ENCODE data around the gene PRSS8.

DNA sequence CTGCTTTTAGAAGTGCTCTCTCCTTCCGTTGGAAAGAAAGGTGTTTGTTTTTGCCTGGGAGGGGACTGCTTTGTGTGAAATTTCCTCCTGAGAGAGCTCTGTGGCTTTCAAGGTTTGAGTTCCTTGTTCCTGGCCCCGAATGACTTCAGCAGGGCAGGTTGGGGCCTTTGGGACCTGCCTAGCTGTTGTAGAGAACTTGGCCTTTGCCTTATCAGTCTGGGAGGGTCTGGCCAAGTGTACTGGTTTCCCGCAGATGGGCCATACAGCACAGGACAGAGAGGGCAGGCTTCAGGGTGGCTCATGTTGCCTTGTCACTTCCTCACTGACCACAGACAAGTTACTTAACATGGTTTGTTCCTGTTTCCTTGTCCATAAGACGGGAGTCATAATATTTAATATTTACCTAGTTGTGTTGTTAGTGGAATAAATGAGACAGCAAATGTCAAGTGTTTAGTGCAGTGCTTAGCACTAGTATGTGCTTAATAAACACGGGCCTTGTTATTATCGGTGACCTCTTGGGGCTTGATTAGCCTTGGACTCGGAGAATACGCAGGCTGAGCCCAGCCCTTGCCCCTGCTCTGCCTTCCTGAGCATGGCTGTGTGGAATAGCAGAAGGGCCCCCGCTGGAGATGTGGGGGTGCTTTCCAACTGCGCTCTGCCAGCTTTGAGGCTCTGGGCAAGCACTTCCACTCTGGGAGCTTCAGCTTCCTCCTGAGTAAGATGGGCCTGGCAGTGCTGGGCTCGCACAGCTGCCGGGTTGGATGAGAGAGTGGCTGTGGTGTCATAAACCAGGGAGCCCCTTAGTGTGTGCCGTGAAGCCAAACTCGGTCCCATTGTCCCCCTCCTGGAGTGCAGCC, 6.6 kb downstream of the PRSS8 start:
- TF ChIP-seq, protein P1, sequence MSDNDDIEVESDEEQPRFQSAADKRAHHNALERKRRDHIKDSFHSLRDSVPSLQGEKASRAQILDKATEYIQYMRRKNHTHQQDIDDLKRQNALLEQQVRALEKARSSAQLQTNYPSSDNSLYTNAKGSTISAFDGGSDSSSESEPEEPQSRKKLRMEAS (IDR thresholded peaks at IDR 0.05), result no peak
- TF ChIP-seq EGR1 (IDR thresholded peaks at IDR 0.05) (no peak), ZBTB7A (IDR thresholded peaks at IDR 0.05; ENCODE audit: low read depth) (no peak), EP300 (IDR thresholded peaks at IDR 0.05; ENCODE audit: borderline replicate concordance) (no peak), RAD21 (IDR thresholded peaks at IDR 0.05; ENCODE audit: low read depth) (no peak), TEAD4 (IDR thresholded peaks at IDR 0.05) (no peak), CEBPB (IDR thresholded peaks at IDR 0.05) (no peak), TCF12 (IDR thresholded peaks at IDR 0.05; ENCODE audit: low read depth) (no peak), YY1 (IDR thresholded peaks at IDR 0.05; ENCODE audit: low read depth) (no peak), CREB1 (IDR thresholded peaks at IDR 0.05; ENCODE audit: low read depth) (no peak), FOXM1 (IDR thresholded peaks at IDR 0.05; ENCODE audit: borderline replicate concordance, low read depth) (no peak)
